Stimulated activated CD4-positive, alpha-beta T cell treated with anti-CD3 and anti-CD28 coated beads, Interleukin-1b, Interleukin-23, amount 100 ng/mL, for 24 hours (primary cell): ENCODE data around the gene KRTAP24-1.

ENCODE experiments used
- DNase-seq, 4 experiments: peaks; one replicate each; pipeline ENCODE4 v3.0.0-alpha.2; 2020; ENCODE audit warnings: low read depth in 4 of 4, low spot score in 1 of 4

KRTAP24-1 gene

DNA sequence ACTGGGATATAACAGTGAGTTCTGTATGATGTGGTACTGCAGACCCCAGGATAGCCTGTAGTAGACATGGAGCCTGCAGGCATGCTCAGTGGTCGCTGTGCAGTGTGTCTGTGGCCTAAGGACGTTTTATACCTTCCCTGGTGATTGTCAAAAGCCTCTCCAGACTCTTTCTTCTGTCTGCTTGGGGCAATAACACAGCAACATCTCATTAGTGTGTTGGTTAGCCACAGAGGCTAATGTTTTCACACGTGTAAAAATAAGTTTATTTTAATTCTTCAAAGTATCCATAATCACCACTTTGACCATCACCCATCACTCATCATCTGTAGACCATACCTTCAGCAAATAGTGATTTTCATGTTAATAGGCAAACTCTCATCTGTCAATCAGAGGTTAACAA, at the start of gene KRTAP24-1:
Gene KRTAP24-1 (minus strand): TSS at position 101 of the 400 bp plus-strand sequence. CDS start 18 bp downstream, at position 83.
- DNase-seq, result no peak

DNA sequence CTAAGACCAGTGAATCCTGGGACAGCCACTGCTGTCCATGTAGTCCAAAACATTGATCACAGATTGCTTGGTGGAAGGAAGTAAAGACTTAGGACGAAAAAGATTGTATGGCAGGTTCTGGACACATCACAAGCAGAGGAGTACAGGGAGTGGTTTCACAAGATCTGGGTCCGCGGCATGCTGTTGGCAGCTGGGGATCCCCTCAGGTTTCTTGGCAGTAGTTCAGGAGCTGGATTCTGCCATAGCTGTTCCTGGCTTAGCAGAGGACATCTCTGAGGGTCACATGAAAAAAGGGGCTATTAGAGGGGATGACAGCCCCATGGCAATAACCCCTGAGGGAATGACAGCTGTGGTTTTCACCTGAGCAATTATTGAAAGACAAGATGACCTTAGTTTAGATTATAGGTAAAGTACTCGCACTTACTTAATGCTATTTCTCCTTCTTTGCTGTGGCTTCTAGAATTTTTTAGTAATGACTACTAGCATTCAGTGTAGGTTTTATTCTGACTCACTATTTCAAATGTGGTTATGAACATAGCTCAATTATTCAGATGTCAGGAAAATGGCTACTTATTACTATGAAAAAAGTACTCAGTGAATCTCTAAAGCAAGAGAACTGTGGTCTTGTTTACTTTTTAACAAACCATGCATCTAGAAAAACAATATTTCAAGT, 46.6 kb upstream of the KRTAP24-1 start:
- DNase-seq, result no peak

GRCh38 chr21:30326390-30326789, 43.6 kb upstream of the KRTAP24-1 start:
- DNase-seq, result no peak

DNA sequence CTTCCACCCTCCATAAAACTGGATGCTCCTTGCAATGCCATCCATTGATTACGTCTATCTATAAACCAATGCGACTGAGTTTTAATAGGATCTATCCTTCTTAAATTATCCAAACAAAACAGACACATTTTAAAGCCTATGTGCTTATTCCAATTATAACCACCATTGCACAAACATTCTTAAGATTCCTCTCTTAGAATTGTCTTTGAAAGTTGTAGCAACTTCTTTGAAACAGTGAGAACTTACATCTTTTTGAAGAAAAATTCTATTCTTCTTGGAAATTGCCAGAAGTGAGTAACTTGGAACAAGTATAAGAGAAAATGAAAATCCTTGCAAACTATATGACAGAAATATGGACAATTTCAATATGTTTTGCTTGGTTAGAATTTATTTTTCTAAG, 37.5 kb upstream of the KRTAP24-1 start, which contains the start of gene KRTAP26-1:
Gene KRTAP26-1 (minus strand): TSS at position 101 of the 400 bp plus-strand sequence. CDS start 280 bp downstream, outside the sequence.
- DNase-seq, result no peak

GRCh38 chr21:30315701-30316100, 33.0 kb upstream of the KRTAP24-1 start:
- DNase-seq, result no peak

DNA sequence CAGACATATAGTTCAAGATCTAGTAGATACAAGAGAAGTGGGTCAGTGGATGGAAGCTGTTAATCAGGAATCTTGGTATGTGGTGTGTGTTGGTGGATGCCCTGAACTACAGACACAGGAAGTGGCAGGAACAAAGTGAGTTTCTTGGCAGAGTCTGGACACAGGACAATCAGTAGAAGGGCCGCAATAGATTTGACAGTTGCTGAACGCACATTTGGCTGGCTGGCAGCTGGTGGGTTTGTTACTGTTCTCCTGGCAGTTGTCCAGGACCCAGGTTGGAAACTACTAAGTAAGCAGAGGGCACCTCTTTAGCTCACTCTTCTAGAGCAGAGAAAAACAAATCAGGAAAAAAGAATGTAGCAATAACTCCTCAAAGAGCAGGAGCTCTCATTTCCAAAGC, 24.1 kb upstream of the KRTAP24-1 start:
- DNase-seq, result no peak

DNA sequence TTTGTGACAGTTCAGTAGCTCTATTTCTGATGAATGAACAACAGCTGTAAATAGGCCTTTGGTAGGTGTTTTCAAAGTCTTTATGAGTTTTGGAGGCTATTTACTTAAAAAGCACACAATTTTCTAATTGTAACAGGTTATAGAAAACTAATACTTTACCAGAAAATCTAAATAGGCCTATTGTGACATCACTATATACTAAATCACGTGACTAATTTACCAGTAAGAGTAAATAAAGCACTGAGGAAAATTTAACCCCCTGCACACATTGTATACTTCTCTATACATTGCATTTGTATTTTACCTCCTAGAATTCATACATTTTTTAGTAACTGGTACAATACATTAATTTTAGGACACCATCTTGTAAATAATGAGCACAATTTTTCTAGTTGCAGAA, 22.4 kb upstream of the KRTAP24-1 start:
- DNase-seq, result no peak

DNA sequence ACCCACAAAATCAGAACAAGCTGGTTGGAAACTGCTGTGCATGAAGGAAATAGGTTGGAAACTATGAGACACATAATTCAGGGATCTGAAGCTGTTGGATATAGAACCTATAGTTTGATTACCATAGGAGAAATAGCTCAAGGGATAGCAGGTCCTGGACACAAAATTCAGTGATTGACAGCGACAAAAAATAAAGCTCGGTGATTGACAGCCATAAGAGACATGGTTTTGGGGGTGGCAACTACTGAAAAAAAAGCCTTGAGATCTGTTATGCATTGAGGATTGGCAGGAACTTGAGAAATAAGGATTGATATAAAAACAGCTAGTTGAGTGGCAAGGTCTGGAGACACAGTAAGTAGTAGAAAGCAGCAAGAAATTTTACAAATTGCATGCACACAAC, 6.5 kb upstream of the KRTAP24-1 start, which contains the start of gene KRTAP25-1:
Gene KRTAP25-1 (minus strand): TSS at position 300 of the 400 bp plus-strand sequence. CDS start 24 bp downstream, at position 276.
- no peak for DNase-seq

DNA sequence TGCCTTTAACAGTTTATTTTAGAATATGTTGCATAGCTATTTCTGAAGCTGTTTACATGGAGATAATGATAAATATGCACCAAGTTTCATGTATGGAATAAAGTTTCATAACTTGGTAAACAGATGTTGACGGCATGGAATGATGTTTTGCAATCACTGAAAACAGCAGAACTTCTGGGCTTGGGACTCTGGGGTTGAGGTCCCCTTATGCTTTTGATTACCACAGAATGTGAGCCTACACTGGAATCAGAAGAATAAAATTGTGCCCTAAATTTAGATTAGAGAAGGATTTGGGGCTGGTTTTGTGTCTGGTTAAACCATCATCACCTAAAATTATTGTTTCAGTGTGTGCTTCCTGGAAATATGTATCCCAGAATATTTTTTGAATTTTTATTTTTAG, 11.1 kb downstream of the KRTAP24-1 start:
- no peak for DNase-seq

GRCh38 chr21:30271156-30271555, 11.6 kb downstream of the KRTAP24-1 start:
- no peak for DNase-seq

- no peak for DNase-seq
Measured at GRCh38 chr21:30269803-30270530, 12.8 kb downstream of the KRTAP24-1 start.

- no peak for DNase-seq
Measured at GRCh38 chr21:30268608-30269197, 14.0 kb downstream of the KRTAP24-1 start.

- no peak for DNase-seq
Measured at GRCh38 chr21:30257773-30258172, 25.0 kb downstream of the KRTAP24-1 start.

GRCh38 chr21:30256100-30256499, 26.6 kb downstream of the KRTAP24-1 start:
- DNase-seq, result no peak

- DNase-seq, result no peak
Measured at GRCh38 chr21:30255679-30256078, 27.1 kb downstream of the KRTAP24-1 start.

- DNase-seq, result no peak
Measured at GRCh38 chr21:30251781-30252180, 31.0 kb downstream of the KRTAP24-1 start.

GRCh38 chr21:30249936-30250335, 32.8 kb downstream of the KRTAP24-1 start:
- no peak for DNase-seq

DNA sequence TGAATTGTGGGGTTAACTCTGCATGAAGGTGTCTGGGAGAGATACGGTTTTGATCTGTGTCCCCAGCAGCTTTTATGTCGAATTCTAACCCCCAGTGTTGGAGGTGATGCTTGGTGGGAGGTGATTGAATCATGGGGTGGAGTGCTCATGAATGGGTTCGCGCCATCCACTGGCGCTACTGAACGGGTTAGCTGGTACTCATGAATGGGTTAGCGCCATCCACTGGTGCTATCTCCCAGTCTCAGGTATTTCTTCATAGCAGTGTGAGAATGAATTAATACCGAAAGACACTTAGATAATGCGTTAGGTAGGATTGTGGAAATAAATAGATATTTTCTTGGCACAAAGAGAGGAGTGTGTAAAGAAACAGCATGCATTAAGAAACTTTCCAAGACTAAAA, 33.9 kb downstream of the KRTAP24-1 start:
- DNase-seq, result no peak

DNA sequence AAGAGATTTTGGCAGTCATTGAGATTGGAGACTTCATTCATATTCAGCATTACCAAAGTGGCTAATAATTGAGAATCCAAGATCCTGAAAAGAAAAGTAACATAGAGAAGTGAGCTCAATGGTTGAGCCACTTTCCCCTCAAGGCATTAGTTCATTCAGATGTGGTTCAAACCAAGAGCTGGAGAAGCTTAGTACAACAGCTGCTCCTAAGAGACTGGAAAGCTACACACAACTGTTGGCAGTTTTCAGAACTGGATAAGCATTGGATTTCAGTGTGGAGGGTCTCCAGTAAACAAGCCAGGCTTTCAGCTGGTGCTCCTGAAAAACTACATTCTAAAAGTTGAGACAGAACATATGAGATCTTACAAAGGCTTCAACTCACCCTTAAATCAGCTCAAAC, 37.7 kb downstream of the KRTAP24-1 start:
- no peak for DNase-seq

GRCh38 chr21:30243691-30244090, 39.1 kb downstream of the KRTAP24-1 start:
- DNase-seq, result no peak

GRCh38 chr21:30240661-30241060, 42.1 kb downstream of the KRTAP24-1 start:
- DNase-seq, result no peak

DNA sequence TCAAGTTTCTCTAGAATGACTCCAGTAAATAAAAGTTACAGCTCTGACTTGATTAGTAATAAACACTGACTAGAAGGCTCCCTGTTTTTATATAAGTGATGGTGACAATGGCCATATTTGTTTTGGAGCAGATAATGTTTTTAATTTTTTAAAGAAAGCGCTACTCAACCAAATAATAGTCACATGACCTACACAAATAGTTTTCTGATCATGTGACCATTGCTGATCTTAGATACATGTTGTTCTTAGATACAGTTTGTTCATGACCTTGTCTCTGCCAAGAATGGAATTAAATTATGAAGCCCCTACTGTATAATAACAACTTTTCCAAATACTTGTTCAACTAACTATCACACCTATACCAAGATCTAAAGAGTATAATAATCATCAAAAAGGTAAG, 44.6 kb downstream of the KRTAP24-1 start:
- no peak for DNase-seq
